HL-60 (cell line): Measurements from ENCODE around the gene FNDC1.
"Not testable (repeated sequence)": the region's sequence is repeated elsewhere in the genome, so short reads cannot be mapped to it uniquely, and the experiment has no call there.

Experiments
- DNase-seq, 2 experiments: peaks; one replicate each; pipeline ENCODE4 v3.0.0-alpha.2; 2010 to 2020; ENCODE audit warnings: low read depth in 1 of 2, low spot score in 1 of 2
- H3K27ac ChIP-seq: fragments of 250-450 bp; sonication (Bioruptor Pico); replicated peaks from 2 replicates; pipeline ENCODE4 v1.5.1; 2020; ENCODE audit warnings: mild to moderate bottlenecking, moderate library complexity
- H3K27me3 ChIP-seq: fragments of 250-450 bp; sonication (Bioruptor Pico); 2 replicates; pipeline ENCODE4 v1.5.1; 2021; ENCODE audit warnings: mild to moderate bottlenecking, moderate library complexity; ENCODE audit not compliant: insufficient read depth, poor library complexity, severe bottlenecking
- H3K4me3 ChIP-seq: replicated peaks from 2 replicates; pipeline ENCODE4 v1.5.1; 2011; ENCODE audit warnings: mild to moderate bottlenecking, control low read depth, low read length; ENCODE audit not compliant: insufficient read depth
- GABPA ChIP-seq: IDR thresholded peaks from 2 replicates; pipeline ENCODE4 v1.6.1; 2012; ENCODE audit warnings: low read depth
- POLR2AphosphoS5 ChIP-seq: IDR thresholded peaks from 2 replicates; pipeline ENCODE4 v1.6.1; 2012; ENCODE audit warnings: low read depth
- SPI1 ChIP-seq: IDR thresholded peaks from 2 replicates; pipeline ENCODE4 v1.6.1; 2012; ENCODE audit warnings: low read depth, mild to moderate bottlenecking, borderline replicate concordance
- TF ChIP-seq, protein P1 (sequence below): IDR thresholded peaks from 2 replicates; pipeline ENCODE4 v1.6.1; 2012; ENCODE audit warnings: low read depth; ENCODE audit not compliant: insufficient replicate concordance
- TF ChIP-seq, protein P2 (sequence below): IDR thresholded peaks from one replicate; pipeline ENCODE4 v1.5.1; 2011; ENCODE audit warnings: low read length, control low read depth, inconsistent platforms; ENCODE audit not compliant: insufficient read depth

Gene FNDC1

DNA sequence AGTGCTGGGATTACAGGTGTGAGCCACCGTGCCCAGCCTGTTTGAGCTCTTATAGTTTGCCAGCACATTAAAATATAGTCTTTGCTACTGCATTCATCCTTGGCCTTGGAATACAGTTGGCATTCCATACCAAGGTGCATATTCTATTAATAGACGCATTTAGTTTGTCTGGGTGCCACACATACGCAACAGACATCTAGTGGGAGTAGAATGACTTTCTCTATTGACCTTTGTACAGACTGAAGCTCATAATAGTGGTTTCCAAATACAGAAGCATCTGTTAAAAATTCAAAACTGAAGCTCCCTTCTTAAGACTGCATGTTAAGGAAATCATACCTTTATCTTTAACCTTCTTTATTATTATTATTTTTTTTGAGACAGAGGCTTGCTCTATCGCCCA, 46.7 kb upstream of the FNDC1 start:
- H3K4me3 ChIP-seq: no peak overlapping the region
- no peak overlapping the region for H3K27ac ChIP-seq
- TF ChIP-seq GABPA: no peak
- TF ChIP-seq, protein P1, sequence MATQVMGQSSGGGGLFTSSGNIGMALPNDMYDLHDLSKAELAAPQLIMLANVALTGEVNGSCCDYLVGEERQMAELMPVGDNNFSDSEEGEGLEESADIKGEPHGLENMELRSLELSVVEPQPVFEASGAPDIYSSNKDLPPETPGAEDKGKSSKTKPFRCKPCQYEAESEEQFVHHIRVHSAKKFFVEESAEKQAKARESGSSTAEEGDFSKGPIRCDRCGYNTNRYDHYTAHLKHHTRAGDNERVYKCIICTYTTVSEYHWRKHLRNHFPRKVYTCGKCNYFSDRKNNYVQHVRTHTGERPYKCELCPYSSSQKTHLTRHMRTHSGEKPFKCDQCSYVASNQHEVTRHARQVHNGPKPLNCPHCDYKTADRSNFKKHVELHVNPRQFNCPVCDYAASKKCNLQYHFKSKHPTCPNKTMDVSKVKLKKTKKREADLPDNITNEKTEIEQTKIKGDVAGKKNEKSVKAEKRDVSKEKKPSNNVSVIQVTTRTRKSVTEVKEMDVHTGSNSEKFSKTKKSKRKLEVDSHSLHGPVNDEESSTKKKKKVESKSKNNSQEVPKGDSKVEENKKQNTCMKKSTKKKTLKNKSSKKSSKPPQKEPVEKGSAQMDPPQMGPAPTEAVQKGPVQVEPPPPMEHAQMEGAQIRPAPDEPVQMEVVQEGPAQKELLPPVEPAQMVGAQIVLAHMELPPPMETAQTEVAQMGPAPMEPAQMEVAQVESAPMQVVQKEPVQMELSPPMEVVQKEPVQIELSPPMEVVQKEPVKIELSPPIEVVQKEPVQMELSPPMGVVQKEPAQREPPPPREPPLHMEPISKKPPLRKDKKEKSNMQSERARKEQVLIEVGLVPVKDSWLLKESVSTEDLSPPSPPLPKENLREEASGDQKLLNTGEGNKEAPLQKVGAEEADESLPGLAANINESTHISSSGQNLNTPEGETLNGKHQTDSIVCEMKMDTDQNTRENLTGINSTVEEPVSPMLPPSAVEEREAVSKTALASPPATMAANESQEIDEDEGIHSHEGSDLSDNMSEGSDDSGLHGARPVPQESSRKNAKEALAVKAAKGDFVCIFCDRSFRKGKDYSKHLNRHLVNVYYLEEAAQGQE: no peak
- no peak for TF ChIP-seq POLR2AphosphoS5
- TF ChIP-seq, protein P2, sequence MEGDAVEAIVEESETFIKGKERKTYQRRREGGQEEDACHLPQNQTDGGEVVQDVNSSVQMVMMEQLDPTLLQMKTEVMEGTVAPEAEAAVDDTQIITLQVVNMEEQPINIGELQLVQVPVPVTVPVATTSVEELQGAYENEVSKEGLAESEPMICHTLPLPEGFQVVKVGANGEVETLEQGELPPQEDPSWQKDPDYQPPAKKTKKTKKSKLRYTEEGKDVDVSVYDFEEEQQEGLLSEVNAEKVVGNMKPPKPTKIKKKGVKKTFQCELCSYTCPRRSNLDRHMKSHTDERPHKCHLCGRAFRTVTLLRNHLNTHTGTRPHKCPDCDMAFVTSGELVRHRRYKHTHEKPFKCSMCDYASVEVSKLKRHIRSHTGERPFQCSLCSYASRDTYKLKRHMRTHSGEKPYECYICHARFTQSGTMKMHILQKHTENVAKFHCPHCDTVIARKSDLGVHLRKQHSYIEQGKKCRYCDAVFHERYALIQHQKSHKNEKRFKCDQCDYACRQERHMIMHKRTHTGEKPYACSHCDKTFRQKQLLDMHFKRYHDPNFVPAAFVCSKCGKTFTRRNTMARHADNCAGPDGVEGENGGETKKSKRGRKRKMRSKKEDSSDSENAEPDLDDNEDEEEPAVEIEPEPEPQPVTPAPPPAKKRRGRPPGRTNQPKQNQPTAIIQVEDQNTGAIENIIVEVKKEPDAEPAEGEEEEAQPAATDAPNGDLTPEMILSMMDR: no peak
- TF ChIP-seq SPI1: no peak
- no peaks in the 10 kb centered on the region for H3K27me3 ChIP-seq
- DNase-seq: no peak

DNA sequence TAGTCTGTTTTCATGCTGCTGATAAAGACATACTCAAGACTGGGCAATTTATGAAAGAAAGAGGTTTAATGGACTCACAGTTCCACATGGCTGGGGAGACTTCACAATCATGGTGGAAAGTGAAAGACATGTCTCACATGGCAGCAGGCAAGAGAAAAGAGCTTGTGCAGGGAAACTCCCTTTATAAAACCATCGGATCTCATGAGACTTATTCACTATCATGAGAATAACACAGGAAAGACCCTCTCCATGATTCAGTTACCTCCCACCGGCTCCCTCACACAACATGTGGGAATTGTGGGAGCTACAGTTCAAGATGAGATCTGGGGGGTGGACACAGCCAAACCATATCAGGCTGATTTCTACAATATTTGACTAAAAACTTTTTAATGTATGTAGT, 45.4 kb upstream of the FNDC1 start:
- not testable (repeated sequence) for DNase-seq, H3K4me3 ChIP-seq, H3K27me3 ChIP-seq, H3K27ac ChIP-seq

DNA sequence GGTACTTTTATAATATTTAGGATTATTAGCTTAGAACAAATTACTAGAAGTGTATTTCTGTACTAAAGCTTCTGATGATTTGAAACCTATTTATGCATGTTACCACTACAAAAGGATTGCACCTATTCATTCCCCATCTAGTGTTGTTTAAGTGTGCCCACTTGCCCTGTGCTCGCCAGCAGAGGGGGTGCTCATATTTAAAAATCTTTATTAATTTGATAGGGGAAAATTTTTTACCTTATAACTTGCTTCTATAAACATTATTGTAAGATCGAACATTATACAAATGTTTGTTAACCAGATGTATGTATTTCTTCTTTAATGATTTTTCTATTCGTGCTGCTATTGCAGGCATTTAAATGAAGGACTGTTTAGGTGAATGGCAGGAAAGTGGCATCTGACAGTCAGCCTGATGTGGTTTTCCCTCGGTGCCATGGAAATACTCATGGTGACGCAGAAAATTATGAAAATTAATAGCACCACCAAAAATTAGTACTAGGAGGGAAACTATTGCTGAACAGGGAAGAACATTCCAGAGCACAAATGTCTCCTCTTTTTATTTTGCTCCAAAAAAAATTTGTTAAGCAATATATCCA, 44.1 kb upstream of the FNDC1 start:
- Histone ChIP-seq H3K27ac (no peak overlapping the region), H3K27me3 (no peaks in the 10 kb centered on the region), H3K4me3 (no peak overlapping the region)
- TF ChIP-seq, protein P2: no peak
- DNase-seq: no peak

DNA sequence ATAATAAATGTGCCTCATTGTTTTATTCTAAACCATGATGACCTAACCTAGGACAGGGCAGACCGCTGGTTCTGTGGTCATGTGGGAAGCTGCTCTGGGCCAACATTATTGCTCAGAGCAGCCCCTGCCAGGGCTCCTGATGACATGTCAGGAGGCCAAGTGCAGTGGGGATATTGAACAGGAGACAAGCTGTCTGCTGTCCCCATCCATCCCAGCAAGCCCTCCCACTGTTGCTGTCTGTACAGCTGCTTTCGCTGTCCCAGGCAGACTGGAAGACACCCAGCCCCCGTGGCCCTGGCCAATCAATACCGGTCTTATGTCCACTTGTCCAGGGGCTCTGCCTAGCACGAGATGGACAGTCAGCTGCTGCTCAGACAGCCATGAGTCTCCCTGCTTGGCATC, 43.2 kb upstream of the FNDC1 start:
- TF ChIP-seq SPI1: no peak
- TF ChIP-seq, protein P2: no peak
- TF ChIP-seq, protein P1: no peak
- no peak for TF ChIP-seq GABPA
- TF ChIP-seq POLR2AphosphoS5: no peak
- no peaks in the 10 kb centered on the region for H3K27me3 ChIP-seq
- H3K27ac ChIP-seq: no peak overlapping the region
- no peak for DNase-seq
- H3K4me3 ChIP-seq: no peak overlapping the region
